ENCODE measurements around the gene HMMR.
A peak's percentile ranks its signal among the peaks of the same experiment; 100 is the strongest.

The HMMR gene

GRCh38 chr5:163458778-163459385 is 1.6 kb upstream of the HMMR start:
- DNase-seq (ENCODE audit: low read depth in 1 of 2, low spot score in 1 of 2): no peak

- no peak for DNase-seq (ENCODE audit: low read depth in 1 of 2, low spot score in 1 of 2)
These were observed 992 bp upstream of the HMMR start for GRCh38 chr5:163459462-163459818.

- peak; percentile 89 to 91 for DNase-seq (ENCODE audit: low read depth in 1 of 2, low spot score in 1 of 2)
These were observed 442 bp upstream of the HMMR start, which contains the start of gene NUDCD2 for GRCh38 chr5:163459819-163460561. Gene NUDCD2 (minus strand): TSS chr5:163460102. CDS start chr5:163460050, 52 bp downstream.

GRCh38 chr5:163463063-163463435 is 2.6 kb downstream of the HMMR start:
- no peak for DNase-seq (ENCODE audit: low read depth in 1 of 2, low spot score in 1 of 2)

DNA sequence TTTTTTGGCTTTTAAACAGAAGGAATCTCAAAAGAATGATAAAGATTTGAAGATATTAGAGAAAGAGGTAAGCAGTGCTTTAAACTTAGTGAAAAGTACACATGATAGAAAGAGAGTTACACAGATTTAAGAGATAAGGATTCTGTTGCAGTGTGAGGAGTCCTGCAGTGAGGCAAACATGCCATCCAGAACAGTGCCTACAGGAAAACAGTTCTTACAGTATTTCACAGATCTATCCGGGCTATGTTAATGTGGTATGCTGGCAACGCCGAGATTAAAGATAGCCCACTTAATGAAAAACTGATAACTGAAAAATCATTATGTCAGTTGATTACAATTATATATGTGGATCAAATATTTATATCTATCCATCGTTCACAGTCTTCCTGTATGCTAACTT is 7.2 kb downstream of the HMMR start:
- no peak for DNase-seq (ENCODE audit: low read depth in 1 of 2, low spot score in 1 of 2)

DNA sequence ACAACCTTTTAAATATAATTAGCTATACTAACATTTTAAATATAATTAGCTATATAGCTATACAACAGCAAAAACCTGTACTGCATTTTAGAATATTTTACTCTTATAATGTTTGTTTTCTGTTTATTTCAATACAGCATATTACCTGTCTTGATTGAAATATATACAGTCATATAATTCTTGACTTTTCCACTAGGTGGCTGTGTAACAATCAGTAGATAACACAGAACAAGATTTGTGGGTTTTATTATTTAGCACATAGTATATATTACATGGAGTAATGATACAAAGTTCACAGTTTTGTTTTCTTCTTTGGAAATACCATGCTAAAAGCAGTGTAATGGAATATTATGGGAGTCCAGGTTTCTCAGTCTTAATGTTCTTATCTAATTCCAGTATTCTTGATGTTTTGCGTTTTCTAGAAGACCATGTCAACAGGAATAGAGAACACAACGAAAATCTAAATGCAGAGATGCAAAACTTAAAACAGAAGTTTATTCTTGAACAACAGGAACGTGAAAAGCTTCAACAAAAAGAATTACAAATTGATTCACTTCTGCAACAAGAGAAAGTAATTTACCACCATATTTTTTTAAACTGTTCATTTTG is 13.3 kb downstream of the HMMR start:
- no peak for DNase-seq (ENCODE audit: low read depth in 1 of 2, low spot score in 1 of 2)

- no peak for DNase-seq (ENCODE audit: low read depth in 1 of 2, low spot score in 1 of 2)
These were observed 15.0 kb downstream of the HMMR start for GRCh38 chr5:163475411-163475810.

- DNase-seq (ENCODE audit: low read depth in 1 of 2, low spot score in 1 of 2): no peak
These were observed 17.9 kb downstream of the HMMR start for GRCh38 chr5:163478126-163478981.

- DNase-seq (ENCODE audit: low read depth in 1 of 2, low spot score in 1 of 2): no peak
These were observed 18.5 kb downstream of the HMMR start for GRCh38 chr5:163478982-163479271.

- DNase-seq (ENCODE audit: low read depth in 1 of 2, low spot score in 1 of 2): no peak
These were observed 28.8 kb downstream of the HMMR start for GRCh38 chr5:163489055-163489744.

DNA sequence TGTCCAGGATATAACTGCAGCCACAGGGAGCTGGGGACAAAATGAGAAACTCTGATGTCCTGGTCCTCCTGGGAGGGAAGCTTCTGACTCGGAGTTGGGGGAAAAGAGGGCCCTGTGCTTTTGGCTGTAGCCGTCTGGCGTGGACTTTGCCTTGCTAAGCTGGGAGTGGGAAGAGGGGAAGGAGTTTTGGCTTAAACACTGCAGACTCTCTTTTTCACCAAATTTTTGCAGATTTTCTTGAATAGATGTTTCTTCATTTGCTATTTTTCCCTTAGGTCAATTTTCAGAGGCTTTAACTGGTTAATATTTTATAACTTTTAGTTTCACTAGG is 29.3 kb downstream of the HMMR start:
- DNase-seq (ENCODE audit: low read depth in 1 of 2, low spot score in 1 of 2): no peak

DNA sequence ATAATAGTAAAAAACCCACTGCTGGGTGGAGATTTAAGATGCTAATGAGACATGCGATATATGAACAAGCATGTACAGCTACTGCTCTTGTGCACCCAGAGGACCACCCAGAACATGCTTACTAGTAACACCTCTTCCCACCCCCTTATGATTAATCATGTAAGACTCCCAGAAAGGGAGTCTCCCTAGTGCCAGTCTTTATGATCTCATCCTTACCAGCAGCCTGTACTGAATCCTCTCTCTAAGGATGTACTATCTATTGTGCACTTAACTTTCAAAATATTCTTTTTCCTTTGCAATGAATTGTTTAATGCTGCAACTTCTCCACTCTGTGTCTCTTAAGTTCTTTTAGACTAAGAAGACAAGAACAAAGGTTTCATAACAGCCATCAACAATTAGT is 35.9 kb downstream of the HMMR start:
- no peak for DNase-seq (ENCODE audit: low read depth in 1 of 2, low spot score in 1 of 2)

DNA sequence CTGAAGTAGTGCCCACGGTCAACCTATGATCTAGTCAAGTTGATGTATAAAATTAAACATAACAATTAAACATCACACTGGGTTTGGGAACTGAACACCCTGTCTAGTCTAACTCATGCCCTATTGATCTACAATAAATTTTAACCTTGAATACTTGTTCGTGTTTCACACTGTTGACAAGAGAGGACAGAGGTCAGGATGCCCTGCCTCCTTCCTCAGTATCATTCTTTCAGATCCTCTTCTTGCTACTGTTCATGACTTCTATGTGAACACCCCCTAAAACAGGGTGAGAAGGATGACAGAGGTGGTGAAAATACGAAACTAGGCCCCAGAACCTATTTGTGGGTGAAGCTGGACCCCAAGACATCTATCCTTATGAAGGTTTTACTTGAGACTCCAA is 36.9 kb downstream of the HMMR start:
- no peak for DNase-seq (ENCODE audit: low read depth in 1 of 2, low spot score in 1 of 2)

GRCh38 chr5:163498886-163499285 is 38.5 kb downstream of the HMMR start:
- no peak for DNase-seq (ENCODE audit: low read depth in 1 of 2, low spot score in 1 of 2)

GRCh38 chr5:163502521-163502920 is 42.1 kb downstream of the HMMR start:
- no peak for DNase-seq (ENCODE audit: low read depth in 1 of 2, low spot score in 1 of 2)

GRCh38 chr5:163503106-163504078 is 43.0 kb downstream of the HMMR start:
- no peak for DNase-seq (ENCODE audit: low read depth in 1 of 2, low spot score in 1 of 2)

- DNase-seq (ENCODE audit: low read depth in 1 of 2, low spot score in 1 of 2): peak in 1 of 2 donors; percentile 21
These were observed 43.9 kb downstream of the HMMR start for GRCh38 chr5:163504079-163504931.

GRCh38 chr5:163505049-163505367 is 44.6 kb downstream of the HMMR start:
- peak in 1 of 2 donors; percentile 14 for DNase-seq (ENCODE audit: low read depth in 1 of 2, low spot score in 1 of 2)

- peak; percentile 89 to 90 for DNase-seq (ENCODE audit: low read depth in 1 of 2, low spot score in 1 of 2)
These were observed 45.1 kb downstream of the HMMR start, which contains the start of gene MAT2B for GRCh38 chr5:163505368-163506094. Gene MAT2B (plus strand): TSS chr5:163505619. CDS start chr5:163505687, 68 bp downstream.

Measured in stimulated activated CD4-positive, alpha-beta T cell treated with anti-CD3 and anti-CD28 coated beads, Interleukin-15, amount 100 ng/mL, for 1 hour (primary cell).